HFFc6 (cell line): ENCODE results near the gene SLC35C1. TPM values are rescaled to one million over a fixed set of nuclear protein-coding genes. Genes with fewer than 3 reads are reported as not detected.
"Not testable (repeated sequence)": the region's sequence is repeated elsewhere in the genome, so short reads cannot be mapped to it uniquely, and the experiment has no call there.

Experiments used
- DNase-seq: peaks from one replicate; pipeline ENCODE4 v3.0.0-alpha.2; 2018
- H3K27ac Mint-ChIP-seq: 2 replicates; pipeline ENCODE4 v1.8.0; 2020; ENCODE audit warnings: mild to moderate bottlenecking, mixed read lengths
- H3K27me3 Mint-ChIP-seq: 2 replicates; pipeline ENCODE4 v1.8.0; 2021; ENCODE audit warnings: mild to moderate bottlenecking, moderate library complexity, mixed read lengths; ENCODE audit not compliant: insufficient read depth
- H3K36me3 Mint-ChIP-seq: 2 replicates; pipeline ENCODE4 v1.8.0; 2021; ENCODE audit warnings: low read depth, mixed read lengths
- H3K4me1 Mint-ChIP-seq: 2 replicates; pipeline ENCODE4 v1.8.0; 2020; ENCODE audit warnings: low read depth, mixed read lengths
- H3K4me3 Mint-ChIP-seq: 2 replicates; pipeline ENCODE4 v1.8.0; 2020; ENCODE audit warnings: mild to moderate bottlenecking, moderate library complexity, mixed read lengths
- H3K9me3 Mint-ChIP-seq: 2 replicates; pipeline ENCODE4 v1.8.0; 2020; ENCODE audit warnings: mild to moderate bottlenecking, mixed read lengths
- total RNA-seq, 6 experiments: library from RNA; stranded (reverse); fragmentation: NEBNext Ultra II Directional; extraction: Animal tissue kit (Norgen Biotek cat#: 25700); gene quantifications; 2 replicates in 1 of 6; 3 replicates in 5 of 6; pipeline ENCODE4 v1.2.3, GENCODE V29; 2021
- TF ChIP-seq, protein P1 (sequence below): fragments of 200-600 bp; sonication (generic); IDR thresholded peaks from 2 replicates; pipeline ENCODE4 v1.5.0; 2021; ENCODE audit warnings: antibody characterized with exemption, mild to moderate bottlenecking

SLC35C1 gene
- total RNA-seq, 6 experiments from 2014 or later = 24.2 to 29.6 (median 27.4) TPM

DNA sequence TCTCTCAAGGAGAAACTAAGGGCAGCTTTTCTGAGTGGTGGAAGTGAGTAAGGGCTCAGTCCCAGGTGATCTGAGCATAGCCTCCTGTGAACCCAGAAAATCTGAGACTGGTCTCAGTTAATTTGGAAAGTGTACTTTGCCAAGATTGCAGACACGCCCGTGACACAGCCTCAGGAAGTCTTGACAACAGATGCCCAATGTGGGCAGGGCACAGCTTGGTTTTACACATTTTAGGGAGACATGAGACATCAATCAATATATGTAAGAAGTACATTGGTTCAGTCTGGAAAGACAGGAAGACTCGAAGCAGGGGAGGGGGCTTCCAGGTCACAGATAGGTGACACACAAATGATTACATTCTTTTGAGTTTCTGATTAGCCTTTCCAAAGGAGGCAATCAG is 28.8 kb downstream of the SLC35C1 start:
- peaks cover 7% of the 10 kb centered on the region for H3K4me1 Mint-ChIP-seq
- no peak for DNase-seq
- no peaks in the 10 kb centered on the region for H3K36me3 Mint-ChIP-seq
- no peaks in the 10 kb centered on the region for H3K9me3 Mint-ChIP-seq
- H3K27ac Mint-ChIP-seq = no peak overlapping the region
- TF ChIP-seq, protein P1, sequence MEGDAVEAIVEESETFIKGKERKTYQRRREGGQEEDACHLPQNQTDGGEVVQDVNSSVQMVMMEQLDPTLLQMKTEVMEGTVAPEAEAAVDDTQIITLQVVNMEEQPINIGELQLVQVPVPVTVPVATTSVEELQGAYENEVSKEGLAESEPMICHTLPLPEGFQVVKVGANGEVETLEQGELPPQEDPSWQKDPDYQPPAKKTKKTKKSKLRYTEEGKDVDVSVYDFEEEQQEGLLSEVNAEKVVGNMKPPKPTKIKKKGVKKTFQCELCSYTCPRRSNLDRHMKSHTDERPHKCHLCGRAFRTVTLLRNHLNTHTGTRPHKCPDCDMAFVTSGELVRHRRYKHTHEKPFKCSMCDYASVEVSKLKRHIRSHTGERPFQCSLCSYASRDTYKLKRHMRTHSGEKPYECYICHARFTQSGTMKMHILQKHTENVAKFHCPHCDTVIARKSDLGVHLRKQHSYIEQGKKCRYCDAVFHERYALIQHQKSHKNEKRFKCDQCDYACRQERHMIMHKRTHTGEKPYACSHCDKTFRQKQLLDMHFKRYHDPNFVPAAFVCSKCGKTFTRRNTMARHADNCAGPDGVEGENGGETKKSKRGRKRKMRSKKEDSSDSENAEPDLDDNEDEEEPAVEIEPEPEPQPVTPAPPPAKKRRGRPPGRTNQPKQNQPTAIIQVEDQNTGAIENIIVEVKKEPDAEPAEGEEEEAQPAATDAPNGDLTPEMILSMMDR = no peak
- H3K27me3 Mint-ChIP-seq = peaks cover 44% of the 10 kb centered on the region
- H3K4me3 Mint-ChIP-seq = no peak overlapping the region

- no peak overlapping the region for H3K27ac Mint-ChIP-seq
- no peak for DNase-seq
- no peak overlapping the region for H3K4me3 Mint-ChIP-seq
- H3K36me3 Mint-ChIP-seq = no peaks in the 10 kb centered on the region
- TF ChIP-seq, protein P1 = no peak
- H3K4me1 Mint-ChIP-seq = peaks cover 1% of the 10 kb centered on the region
- peaks cover 43% of the 10 kb centered on the region for H3K27me3 Mint-ChIP-seq
- H3K9me3 Mint-ChIP-seq = no peaks in the 10 kb centered on the region
Observed at GRCh38 chr11:45834298-45834756, 29.4 kb downstream of the SLC35C1 start.

DNA sequence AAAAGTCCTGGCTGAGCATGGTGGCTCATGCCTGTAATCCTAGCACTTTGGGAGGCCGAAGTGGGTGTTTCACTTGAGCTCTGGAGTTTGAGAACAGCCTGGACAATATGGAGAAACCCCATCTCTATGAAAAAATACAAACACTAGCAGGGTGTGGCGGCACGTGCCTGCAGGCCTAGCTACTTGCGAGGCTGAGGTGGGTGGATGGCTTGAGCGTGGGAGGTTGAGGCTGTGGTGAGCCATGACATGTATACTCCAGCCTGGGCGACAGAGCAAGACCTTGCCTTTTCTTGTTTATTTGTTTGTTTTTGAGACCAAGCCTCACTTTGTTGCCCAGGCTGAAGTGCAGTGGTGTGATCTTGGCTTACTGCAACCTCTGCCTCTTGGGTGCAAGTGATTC is 34.3 kb downstream of the SLC35C1 start:
- H3K27ac Mint-ChIP-seq = no peak overlapping the region
- no peak overlapping the region for H3K4me3 Mint-ChIP-seq
- TF ChIP-seq, protein P1 = no peak
- DNase-seq = no peak
- H3K36me3 Mint-ChIP-seq = no peaks in the 10 kb centered on the region
- no peaks in the 10 kb centered on the region for H3K9me3 Mint-ChIP-seq
- peaks cover 13% of the 10 kb centered on the region for H3K4me1 Mint-ChIP-seq
- peaks cover 32% of the 10 kb centered on the region for H3K27me3 Mint-ChIP-seq

- not testable (repeated sequence) for H3K9me3 Mint-ChIP-seq, H3K4me3 Mint-ChIP-seq, DNase-seq, H3K36me3 Mint-ChIP-seq, H3K27ac Mint-ChIP-seq
- peaks cover 24% of the 10 kb centered on the region for H3K27me3 Mint-ChIP-seq
- H3K4me1 Mint-ChIP-seq = peaks cover 13% of the 10 kb centered on the region
Observed at GRCh38 chr11:45840251-45840650, 35.3 kb downstream of the SLC35C1 start.

GRCh38 chr11:45843158-45843924 is 38.4 kb downstream of the SLC35C1 start:
- H3K4me3 Mint-ChIP-seq = peak overlapping the region; percentile 75
- no peaks in the 10 kb centered on the region for H3K9me3 Mint-ChIP-seq
- peaks cover 24% of the 10 kb centered on the region for H3K4me1 Mint-ChIP-seq
- H3K27me3 Mint-ChIP-seq = peaks cover 4% of the 10 kb centered on the region
- TF ChIP-seq, protein P1 = peak; percentile 98
- H3K36me3 Mint-ChIP-seq = no peaks in the 10 kb centered on the region
- peak overlapping the region; percentile 89 for H3K27ac Mint-ChIP-seq
- DNase-seq = peak; percentile 92

GRCh38 chr11:45844822-45845578 is 40.1 kb downstream of the SLC35C1 start:
- no peaks in the 10 kb centered on the region for H3K9me3 Mint-ChIP-seq
- peaks cover 4% of the 10 kb centered on the region for H3K27me3 Mint-ChIP-seq
- no peaks in the 10 kb centered on the region for H3K36me3 Mint-ChIP-seq
- 0 out of 2 replicates have a peak overlapping the region, but pooled peaks have one; percentile 20 for H3K27ac Mint-ChIP-seq
- H3K4me1 Mint-ChIP-seq = peaks cover 35% of the 10 kb centered on the region
- no peak for DNase-seq
- TF ChIP-seq, protein P1 = no peak
- H3K4me3 Mint-ChIP-seq = no peak overlapping the region
